ENCODE results near the gene RILPL1. TPM values are rescaled to one million over a fixed set of nuclear protein-coding genes. Genes with fewer than 3 reads are reported as not detected.
"Not testable (repeated sequence)": the region's sequence is repeated elsewhere in the genome, so short reads cannot be mapped to it uniquely, and the experiment has no call there.

RILPL1 gene
- total and polyA plus RNA-seq, 8 donors = 3.0 to 8.8 (median 4.1) TPM

DNA sequence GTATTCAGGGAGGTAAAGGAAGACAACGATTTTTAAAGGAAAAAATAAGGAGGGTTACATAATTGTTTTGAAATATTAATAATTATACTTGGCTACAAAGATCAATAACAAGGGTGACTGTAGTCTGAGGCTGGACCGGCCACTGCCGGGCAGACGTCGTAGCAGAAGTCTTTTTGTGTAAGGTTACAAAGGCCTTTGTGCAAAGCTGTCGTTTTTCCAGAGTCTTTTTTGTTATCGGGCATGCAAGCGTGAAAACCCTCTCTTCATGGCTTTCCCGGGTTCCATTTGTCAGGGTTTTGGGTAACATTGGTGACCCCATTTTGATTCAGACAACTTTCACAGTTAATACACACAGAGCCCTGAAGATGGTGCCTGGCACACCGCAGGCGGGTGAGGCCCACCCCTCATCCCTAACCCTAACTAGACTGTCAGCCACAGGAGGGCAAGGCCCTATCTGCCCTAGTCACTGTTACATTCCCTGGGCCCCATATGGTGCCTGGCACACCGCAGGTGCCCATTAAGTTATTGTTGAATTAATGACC lies 31.3 kb downstream of the RILPL1 start:
- intact Hi-C loops (cut with DNase I) = no loop called here
- TF ChIP-seq, protein P1, sequence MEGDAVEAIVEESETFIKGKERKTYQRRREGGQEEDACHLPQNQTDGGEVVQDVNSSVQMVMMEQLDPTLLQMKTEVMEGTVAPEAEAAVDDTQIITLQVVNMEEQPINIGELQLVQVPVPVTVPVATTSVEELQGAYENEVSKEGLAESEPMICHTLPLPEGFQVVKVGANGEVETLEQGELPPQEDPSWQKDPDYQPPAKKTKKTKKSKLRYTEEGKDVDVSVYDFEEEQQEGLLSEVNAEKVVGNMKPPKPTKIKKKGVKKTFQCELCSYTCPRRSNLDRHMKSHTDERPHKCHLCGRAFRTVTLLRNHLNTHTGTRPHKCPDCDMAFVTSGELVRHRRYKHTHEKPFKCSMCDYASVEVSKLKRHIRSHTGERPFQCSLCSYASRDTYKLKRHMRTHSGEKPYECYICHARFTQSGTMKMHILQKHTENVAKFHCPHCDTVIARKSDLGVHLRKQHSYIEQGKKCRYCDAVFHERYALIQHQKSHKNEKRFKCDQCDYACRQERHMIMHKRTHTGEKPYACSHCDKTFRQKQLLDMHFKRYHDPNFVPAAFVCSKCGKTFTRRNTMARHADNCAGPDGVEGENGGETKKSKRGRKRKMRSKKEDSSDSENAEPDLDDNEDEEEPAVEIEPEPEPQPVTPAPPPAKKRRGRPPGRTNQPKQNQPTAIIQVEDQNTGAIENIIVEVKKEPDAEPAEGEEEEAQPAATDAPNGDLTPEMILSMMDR (IDR thresholded peaks at IDR 0.05) = no peak
- DNase-seq = no peak
- FAIRE-seq = no peak
- Histone ChIP-seq H3K27ac (no peak overlapping the region), H3K9me3 (no peaks in the 10 kb centered on the region), H3K36me3 (no peaks in the 10 kb centered on the region), H3K4me3 (no peak overlapping the region), H3K27me3 (no peaks in the 10 kb centered on the region), H3K4me1 (no peaks in the 10 kb centered on the region)
- WGBS, 2 donors = 85 to 87% methylated on average over 12 of the region's 12 CpGs
- no peak for ATAC-seq

DNA sequence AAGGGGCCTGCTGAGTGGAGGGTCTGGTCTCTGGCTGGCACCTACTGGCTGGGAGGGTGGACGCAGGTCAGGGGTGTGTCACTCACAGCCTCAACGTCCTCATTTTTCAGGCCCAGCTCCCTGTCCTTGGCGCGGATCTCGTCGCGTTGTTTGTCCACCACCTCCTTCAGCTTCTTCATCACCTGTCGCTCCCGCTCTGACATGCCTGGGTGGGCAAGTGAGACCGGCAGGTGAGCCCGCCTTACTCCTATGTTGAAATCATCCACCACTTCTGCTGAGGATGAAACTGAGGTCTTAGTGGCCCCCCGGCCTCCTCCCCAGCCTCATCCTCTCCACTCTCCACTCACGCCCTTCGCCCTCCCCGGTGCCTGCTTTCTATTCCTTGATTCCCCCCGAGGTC lies 34.2 kb downstream of the RILPL1 start:
- FAIRE-seq (no peak), DNase-seq (no peak), ATAC-seq (no peak)
- Histone ChIP-seq H3K4me1 (no peaks in the 10 kb centered on the region), H3K27me3 (no peaks in the 10 kb centered on the region), H3K27ac (no peak overlapping the region), H3K4me3 (no peak overlapping the region), H3K36me3 (no peaks in the 10 kb centered on the region), H3K9me3 (no peaks in the 10 kb centered on the region)
- intact Hi-C loops (cut with DNase I) = no loop called here
- TF ChIP-seq, protein P1 (IDR thresholded peaks at IDR 0.05) = no peak
- WGBS, 2 donors = 91 to 92% methylated on average over 14 to 16 of the region's 16 CpGs

DNA sequence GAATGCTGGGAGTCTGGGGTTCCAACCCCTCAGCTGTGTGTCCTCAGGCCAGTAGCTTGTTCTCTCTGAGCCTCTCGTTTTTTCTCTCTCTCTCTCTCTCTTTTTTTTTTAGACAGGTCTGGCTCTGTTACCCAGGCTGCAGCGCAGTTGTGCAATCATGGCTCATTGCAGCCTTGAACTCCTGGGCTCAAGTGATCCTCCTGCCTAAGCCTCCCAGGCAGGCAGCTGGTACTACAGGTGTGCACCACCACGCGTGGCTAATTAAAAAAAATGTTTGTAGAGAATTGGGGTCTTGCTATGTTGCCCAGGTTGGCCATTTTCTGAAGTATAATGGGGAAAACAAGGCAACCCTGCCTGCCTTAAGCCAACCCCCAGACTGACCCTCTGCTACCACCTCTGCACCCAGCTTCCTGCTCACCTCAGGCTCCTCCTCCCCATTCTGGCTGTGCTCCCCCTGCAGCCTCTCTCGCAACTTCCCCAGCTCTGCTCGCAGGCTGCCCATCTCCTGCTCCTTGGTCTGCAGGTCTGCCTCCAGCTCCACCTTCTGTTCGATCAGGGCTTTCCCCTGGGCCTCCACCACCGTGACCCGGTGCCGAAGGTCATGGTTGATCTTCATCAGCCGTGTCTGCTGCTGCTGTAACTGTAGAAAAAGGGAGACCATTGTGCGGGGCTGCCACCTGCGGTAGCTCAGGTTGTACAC lies 35.2 kb downstream of the RILPL1 start:
- no peak for FAIRE-seq
- no peak overlapping the region for H3K27ac ChIP-seq
- no peaks in the 10 kb centered on the region for H3K36me3 ChIP-seq
- no peaks in the 10 kb centered on the region for H3K4me1 ChIP-seq
- H3K27me3 ChIP-seq = no peaks in the 10 kb centered on the region
- intact Hi-C loops (cut with DNase I) = no loop called here
- no peaks in the 10 kb centered on the region for H3K9me3 ChIP-seq
- no peak for ATAC-seq
- no peak for DNase-seq
- no peak overlapping the region for H3K4me3 ChIP-seq
- TF ChIP-seq, protein P1 (IDR thresholded peaks at IDR 0.05) = no peak
- 95 to 97% methylated on average over 13 of the region's 13 CpGs for WGBS, 2 donors

DNA sequence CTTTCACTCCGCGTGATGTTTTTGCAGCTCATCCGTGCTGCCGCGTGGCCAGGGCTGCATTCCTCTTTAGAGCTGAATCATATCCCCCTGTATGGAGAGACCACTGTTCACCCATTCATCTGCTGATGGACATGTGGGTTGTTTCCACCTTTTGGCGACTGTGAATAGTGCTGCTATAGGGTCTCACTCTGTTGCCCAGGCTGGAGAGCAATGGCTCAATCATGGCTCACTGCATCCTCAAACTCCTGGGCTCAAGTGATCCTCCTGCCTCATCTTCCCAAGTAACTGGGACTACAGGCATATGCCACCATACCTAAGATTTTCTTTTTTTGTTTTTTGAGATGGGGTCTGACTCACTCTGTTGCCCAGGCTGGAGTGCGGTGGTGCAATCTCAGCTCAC lies 36.5 kb downstream of the RILPL1 start:
- DNase-seq = no peak
- TF ChIP-seq, protein P1 (IDR thresholded peaks at IDR 0.05) = no peak
- Histone ChIP-seq H3K4me1 (no peaks in the 10 kb centered on the region), H3K9me3 (no peaks in the 10 kb centered on the region), H3K27me3 (no peaks in the 10 kb centered on the region), H3K36me3 (no peaks in the 10 kb centered on the region), H3K4me3 (no peak overlapping the region), H3K27ac (no peak overlapping the region)
- WGBS, 2 donors = 92 to 94% methylated on average over 7 of the region's 7 CpGs
- intact Hi-C loops (cut with DNase I) = no loop called here
- FAIRE-seq = no peak
- ATAC-seq = no peak

DNA sequence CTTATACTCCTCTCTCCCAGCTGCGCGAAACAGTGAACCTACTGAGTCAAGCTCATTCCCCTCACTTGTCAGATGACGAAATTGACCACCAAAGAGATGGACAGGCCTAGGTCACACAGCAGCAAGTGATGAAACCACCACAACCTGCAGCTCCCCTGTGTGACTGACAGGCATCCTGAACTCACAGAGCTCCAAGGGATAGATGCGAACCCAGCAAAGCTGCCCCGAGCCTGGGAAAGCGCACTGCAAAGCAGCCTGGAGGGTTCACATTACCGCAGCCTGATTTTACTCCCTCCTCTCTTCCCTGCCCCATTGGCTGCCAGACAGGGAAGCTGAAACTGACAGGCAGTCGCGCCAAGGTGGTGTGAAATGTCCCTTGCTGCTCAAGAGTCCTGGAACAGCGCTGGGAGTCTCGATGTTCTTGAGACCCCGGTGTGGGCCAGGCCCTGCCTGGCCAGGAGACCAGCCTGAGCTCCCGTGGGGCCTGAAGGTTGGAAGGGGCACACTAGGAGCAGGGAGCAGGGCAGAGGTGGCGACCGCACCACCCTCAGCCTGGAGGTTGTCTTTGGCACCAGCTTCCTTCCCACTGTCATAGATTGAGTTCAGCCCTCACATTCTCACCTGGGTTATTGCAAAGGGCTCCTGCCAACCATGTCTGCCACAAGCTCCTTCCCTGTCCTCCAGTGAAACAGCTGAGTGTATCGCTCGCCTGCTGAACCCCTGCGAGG lies 39.2 kb downstream of the RILPL1 start:
- 90 to 91% methylated on average over 18 of the region's 18 CpGs for WGBS, 2 donors
- H3K4me3 ChIP-seq = no peak overlapping the region
- ATAC-seq (no peak), DNase-seq (no peak), FAIRE-seq (no peak)
- TF ChIP-seq, protein P1 (IDR thresholded peaks at IDR 0.05) = no peak
- H3K36me3 ChIP-seq = no peaks in the 10 kb centered on the region
- no peak overlapping the region for H3K27ac ChIP-seq
- intact Hi-C loops (cut with DNase I) = no loop called here
- H3K27me3 ChIP-seq = no peaks in the 10 kb centered on the region
- no peaks in the 10 kb centered on the region for H3K4me1 ChIP-seq
- H3K9me3 ChIP-seq = no peaks in the 10 kb centered on the region

DNA sequence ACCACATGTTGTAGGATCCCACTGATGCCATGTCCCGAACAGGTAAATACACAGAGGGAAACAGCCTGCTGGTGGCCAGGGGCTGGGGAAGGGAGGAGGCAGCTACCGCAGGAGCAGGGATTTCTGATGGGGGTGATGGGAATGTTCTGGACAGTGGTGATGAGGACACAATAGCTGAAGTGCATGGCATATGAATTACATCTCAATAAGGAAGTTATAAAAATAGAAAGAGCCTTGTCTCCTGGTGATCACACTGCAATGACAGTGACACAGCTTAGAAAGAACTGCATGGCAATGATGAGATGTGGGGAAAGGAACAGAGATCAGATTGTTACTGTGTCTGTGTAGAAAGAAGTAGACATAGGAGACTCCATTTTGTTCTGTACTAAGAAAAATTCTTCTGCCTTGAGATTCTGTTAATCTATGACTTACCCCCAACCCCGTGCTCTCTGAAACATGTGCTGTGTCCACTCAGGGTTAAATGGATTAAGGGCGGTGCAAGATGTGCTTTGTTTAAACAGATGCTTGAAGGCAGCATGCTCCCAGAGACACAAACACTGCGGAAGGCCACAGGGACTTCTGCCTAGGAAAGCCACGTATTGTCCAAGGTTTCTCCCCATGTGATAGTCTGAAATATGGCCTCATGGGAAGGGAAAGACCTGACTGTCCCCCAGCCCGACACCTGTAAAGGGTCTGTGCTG lies 41.0 kb downstream of the RILPL1 start:
- 69 to 72% methylated on average over 6 to 7 of the region's 7 CpGs for WGBS, 2 donors
- FAIRE-seq; H3K9me3 ChIP-seq; H3K4me1 ChIP-seq; intact Hi-C loops (cut with DNase I); H3K27me3 ChIP-seq; DNase-seq; ATAC-seq; H3K27ac ChIP-seq; H3K4me3 ChIP-seq; H3K36me3 ChIP-seq: not testable (repeated sequence)

All from pancreas (tissue), 10 donors.